HG03442 (cell line): ENCODE data around the gene RAP1GAP2.
A peak's percentile ranks its signal among the peaks of the same experiment; 100 is the strongest.
"Not testable (repeated sequence)": the region's sequence is repeated elsewhere in the genome, so short reads cannot be mapped to it uniquely, and the experiment has no call there.

Experiments
- ATAC-seq: cut with Tn5 transposase; IDR thresholded peaks from one replicate; pipeline ENCODE4 v1.9.1; 2021; ENCODE audit warnings: mild to moderate bottlenecking, moderate library complexity; ENCODE audit not compliant: unreplicated experiment

RAP1GAP2 gene

DNA sequence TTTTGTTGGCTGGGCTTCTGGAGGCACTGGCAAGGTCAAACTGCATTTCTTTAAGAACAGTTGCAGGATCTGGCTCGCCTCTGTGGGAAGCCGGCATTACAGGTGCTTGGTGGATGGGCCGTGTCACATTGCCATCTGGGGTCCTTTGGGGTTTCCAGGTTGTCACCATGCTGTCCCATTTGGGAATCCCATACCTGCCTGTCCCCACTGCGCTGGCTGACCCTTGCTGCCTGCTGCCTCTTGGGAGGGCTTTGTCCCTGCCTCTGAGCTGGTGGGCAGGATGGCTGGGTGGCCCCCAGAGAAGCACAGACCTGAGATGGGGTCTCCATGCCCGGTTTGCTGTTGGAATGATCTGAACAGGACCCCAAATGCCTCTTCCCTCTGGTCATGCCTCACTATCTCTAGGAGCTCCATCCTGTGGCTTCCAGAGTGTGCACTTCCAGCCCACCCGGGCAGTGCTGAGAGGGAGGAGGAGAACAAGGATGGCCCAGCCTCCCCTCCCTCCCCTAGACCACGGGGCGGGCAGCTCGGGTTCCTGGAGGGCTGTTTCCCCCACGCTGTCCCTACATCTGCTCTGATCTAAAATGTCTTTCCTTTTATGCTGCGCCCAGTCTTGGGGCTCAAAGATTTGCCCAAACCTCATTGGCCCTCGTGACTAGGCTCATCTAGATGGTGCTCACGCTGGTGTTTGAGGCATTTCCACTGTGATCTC, 239.2 kb downstream of the RAP1GAP2 start:
- no peak for ATAC-seq

DNA sequence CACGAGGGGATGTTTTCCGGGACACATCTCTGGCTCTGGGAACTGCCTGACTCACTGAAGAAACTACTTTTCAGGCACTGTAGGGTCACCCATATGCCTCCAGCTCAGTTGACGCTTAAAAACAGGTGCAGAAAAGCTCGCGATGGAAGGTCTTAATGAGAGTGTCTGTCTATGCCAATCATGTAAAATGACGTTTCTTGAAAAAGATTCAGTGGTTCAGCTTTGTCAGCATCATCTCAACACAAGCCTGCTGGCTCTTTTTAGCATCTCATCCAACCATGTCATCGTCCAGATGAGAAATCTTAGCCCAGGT, 239.7 kb downstream of the RAP1GAP2 start:
- no peak for ATAC-seq

DNA sequence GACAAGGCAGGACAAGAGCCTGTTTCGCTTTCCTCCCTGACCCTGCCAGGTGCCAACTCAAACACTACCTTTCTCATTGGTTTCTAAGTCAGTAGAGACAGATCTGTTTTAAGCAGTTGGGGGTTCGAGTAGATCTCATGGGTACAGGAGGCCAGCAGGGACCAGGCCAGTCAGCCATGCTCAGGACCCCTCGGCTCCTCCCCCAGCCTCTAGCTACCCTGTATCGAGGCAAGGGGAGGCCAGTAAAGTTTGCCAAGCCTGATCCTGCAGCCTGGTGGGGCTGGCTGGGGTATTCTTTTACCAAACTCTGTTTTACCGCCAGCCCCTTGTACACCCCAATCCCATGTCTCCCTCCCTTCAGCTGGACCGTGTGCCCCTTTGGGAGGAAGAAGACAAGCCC, 240.6 kb downstream of the RAP1GAP2 start:
- no peak for ATAC-seq

DNA sequence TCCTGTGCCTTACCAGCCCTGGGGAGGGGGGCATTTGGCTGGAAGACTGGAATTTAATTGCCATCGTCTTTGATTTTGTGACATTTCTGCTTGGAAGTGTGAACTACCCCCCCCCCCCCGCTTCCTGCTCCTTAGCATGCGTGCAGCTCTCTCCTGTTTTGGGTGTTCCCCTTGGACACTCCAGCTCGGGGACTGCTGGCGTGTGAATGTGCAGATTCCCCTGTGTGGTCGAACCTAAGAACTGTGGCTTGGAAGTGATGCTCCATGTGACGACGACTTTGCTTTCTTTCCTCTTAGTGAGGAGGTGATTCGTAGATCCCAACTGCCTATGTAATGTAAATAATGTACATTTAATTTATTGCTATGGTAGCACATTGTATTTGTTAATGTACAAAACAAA, 241.0 kb downstream of the RAP1GAP2 start:
- ATAC-seq = no peak

DNA sequence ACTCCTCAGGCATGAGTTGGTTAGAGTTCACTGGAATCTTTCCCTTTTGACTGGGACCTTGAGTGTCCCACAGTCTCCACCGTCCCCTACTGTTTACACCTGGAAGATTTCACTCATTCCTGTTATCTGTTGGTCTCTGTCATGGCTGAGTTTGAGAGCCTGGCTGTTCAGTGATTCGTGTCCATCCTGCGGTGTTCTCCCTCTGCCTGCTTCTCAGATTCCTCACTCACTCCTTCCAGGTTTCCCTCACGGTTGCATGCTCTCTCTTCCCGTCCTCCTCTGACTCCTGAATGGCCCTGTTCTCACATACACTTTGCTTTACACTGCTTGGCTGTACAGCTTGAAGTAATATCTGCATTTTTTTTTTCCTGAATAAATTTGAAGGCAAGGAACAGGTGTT, 242.7 kb downstream of the RAP1GAP2 start:
- no peak for ATAC-seq

DNA sequence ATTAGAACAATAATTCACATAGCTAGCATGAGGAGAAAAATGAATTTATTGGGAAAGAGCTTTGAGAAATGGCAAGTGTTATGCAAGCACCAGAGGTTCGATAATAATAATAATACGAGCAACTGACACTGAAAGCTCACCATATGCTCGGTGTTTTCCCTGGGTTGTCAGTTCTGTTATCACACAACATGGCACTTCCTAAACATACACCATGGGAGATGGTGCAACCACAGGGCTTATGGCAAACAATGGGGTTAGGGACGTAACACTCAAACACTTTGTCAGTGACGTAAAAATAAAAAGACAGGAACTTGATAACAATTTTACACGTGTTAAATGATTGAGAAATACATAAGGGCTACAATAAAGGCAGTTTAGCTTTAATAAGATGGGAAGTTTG, 243.5 kb downstream of the RAP1GAP2 start:
- no peak for ATAC-seq

DNA sequence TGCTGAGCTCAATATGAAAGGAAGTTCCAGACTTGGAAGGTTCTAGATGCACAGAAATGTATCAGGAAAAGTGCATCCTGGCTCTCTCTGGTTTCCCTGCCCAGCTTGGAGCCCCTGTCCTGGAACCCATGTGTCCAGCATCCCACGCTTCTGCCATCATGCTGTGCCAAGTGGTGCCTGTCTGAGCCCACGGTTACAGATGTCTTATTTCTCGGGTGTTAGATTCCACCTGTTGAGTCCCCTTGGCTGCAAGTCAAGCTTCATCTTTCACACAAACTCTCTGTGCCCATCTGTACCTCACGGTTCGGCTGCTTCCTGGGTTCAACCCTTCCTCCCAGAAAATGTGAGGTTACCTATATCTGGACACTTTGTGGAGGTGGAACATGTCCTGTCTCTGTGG, 244.6 kb downstream of the RAP1GAP2 start:
- ATAC-seq = no peak

DNA sequence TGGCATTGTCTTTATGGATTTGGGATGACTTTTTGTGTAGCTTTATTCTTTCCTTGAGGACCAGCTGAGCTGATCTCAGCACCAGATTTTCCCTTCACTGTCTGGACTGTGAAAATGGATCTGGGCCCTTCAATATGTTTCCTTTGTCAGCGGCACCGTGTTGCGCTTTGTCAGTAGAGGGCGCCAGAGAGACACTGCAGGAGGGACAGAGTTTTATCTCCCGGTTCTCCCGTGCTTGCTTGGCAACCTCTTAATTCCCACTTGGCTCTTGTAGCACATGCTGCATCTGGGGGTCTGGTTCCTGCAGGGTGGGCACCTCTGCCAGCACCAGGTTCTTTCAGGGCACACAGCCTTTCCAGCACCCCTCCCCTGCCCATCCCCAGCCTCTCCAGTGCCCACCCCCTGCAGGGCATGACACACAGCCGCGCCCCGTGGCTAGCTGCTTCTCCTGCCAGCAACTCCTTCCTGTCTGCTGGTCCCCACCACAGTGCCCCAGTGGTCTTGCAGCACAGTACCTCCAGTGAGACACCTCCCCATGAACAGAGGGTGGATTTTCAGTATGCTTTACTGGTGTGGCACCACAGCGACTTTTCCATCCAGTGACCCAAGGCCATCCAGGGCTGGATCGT, 247.6 kb downstream of the RAP1GAP2 start:
- no peak for ATAC-seq

DNA sequence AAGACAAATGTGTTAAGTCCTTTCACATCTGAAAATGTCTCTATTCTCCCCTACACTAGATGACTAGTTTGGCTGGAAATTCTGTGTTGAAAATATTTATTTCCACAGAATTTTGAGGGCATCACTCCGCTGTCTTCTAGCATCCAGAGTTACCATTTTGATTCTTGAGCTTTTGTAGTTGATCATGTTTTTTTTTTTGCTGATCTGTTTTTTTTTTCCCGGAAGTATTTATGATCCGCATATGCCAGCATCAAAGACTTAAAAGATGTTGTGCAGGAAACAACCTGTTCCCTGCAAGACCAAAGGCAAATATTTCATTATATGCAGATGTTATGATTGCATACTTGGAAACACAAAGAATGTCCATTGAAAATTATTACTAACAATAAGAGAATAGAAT, 250.5 kb downstream of the RAP1GAP2 start:
- no peak for ATAC-seq

DNA sequence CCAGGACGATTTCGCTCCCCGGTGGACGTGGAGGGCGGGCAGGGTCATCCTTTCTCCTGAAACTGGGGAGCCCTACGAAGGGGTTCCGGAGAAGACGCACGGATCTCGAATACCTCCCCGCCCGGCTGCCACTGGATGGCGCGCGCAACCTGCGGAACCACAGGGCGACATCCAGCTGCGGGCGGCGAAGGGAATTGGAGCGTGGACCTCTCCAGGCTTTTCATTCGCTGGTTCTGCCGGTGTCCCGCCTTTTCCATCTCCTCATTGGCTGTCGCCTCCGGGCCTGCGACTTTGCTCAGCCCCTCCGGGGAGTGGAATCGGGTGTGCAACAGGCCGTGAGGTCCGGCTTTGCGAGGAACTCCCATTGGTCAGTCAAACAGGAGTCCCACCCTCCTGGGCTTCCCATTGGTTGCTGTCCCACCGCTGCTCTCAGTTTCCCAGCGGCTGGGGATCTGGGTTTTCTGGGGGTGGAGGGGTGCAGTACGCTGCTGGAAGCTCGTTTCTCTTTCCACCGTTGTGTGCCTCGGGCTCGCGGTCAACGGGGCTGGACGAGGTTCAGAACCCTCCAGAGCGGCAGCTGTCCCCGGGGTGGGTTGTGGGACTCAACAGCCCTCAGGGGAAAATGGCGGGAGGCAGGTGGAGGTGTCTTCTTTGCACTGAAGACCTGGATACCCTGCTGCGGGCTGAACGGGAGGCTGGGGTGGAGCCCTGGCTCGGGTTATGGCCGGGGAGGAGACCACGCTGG, 252.7 kb downstream of the RAP1GAP2 start:
- ATAC-seq = peak; percentile 96

DNA sequence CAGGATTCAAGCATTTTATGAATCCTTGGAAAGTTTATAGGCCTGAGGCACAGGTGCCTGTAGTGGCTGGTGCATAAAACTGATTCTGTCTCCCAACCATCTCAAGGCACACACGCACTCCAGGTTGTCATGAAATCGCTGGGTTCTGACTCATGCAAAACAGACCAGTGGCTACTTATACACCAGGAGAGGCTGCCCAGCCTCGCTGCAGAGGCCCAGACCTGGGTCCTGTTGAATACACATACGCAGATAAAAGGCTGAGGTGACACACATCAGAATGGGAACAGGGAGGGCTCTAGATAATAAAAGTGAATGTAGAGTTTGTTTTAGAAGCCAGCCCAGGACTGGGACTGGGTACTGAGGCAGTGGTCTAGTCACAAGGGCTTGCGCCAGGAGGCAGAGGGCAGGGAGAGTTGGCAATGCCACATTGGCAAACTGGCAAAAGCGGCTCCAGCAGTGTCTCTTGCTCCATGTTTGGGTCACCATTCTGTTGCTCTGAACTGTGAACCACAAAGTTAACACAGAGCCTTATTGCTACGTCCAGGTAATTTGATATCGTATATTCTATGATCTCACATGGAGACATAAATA, 253.6 kb downstream of the RAP1GAP2 start:
- ATAC-seq = no peak

DNA sequence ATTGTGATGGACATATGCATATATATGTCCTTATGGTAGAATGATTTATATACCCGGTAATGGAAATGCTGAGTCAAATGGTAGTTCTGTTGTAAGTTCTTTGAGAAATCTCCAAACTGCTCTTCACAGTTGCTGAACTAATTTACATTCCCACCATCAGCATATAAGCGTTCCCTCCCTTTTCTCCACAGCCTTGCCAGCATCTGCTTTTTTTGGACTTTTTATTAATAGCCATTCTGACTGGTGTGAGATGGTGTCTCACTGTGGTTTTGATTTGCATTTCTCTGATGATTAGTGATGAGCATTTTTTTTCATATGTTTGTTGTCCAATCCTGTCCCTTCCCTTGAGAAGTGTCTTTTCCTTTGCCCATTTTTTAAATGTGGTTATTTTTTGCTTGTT, 258.6 kb downstream of the RAP1GAP2 start:
- ATAC-seq = not testable (repeated sequence)

DNA sequence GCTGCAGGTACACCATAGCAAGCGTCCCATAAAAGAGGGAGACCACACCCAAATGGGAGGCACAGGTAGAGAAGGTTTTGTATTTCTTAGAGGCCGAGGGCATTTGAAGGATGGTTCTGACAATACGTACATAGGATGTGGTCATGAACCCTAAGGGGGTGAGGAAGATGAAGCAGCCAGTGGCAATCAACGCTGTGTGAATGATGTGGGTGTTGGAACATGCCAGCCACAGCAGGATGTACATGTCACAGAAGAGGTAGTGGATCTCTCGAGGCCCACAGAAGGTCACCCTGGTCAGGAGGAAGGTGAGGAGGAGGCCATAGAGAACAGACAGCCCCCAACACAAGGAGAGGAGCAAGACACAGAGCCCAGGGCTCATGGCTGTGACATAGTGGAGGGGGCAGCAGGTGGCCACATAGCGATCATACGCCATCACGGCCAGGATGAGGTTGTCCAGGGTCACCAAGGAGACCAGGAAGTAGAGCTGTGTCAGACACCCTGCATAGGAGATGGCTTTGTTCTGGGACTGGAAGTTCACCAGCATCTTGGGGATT, 266.7 kb downstream of the RAP1GAP2 start:
- ATAC-seq = not testable (repeated sequence)

DNA sequence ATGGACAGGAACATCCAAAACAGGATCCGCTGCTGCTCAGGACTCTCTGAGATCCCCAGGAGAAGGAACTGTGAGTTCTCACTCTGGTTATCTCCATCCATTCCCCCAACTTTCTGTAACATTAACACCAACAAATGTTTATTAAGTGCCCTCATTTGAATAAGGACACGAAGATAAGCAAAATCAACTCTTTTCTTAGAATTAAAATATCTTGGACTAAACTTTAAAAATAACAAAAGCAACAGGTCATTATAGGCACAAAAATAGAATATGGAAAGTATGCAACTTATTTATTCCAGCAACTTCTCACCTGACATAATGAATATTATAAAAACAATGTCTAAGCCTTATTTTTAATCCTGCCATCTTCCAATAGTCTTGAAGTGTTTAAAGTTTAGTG, 267.3 kb downstream of the RAP1GAP2 start, which contains the start of gene OR1D5:
TSS of gene OR1D5 (minus strand) at position 101 of the 400 bp plus-strand sequence. CDS start at position 101, 0 bp downstream.
- ATAC-seq = not testable (repeated sequence)

DNA sequence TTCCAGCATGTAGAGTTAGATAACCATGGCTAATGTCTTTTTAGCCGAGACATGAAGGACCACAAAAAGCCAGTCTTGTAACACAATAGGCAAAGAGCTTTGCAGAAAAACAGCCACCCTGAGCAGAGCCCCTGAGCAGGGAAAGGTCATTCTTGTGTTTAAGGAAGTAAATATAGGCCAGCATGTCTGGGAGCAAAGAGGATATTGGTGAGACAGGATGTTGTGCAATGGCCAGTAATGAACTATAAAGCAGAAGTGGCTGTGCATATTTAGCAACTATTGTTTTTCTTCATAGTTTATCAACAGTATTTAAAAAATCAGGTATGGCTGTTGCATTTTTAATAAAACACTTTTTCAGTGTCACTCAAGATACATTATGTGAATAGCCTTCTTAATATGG, 269.0 kb downstream of the RAP1GAP2 start:
- ATAC-seq = not testable (repeated sequence)

DNA sequence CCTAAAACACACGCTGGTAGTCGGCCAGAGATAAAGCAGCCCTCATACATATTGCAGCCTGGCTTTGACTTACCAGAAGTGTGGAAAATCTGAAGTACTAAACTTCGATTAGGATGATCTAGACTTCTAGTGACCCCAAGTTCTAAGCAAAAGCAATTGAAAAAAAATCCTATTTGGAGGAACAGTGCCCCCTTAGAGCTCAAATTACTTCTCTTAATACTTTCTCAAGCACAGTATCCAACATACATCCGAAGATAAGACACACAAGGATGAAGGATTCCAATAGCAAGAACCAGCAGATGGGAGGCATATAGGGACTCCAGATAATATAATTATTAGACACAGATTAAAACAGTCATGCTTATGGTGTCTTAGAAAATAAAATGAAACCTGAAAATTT, 277.6 kb downstream of the RAP1GAP2 start:
- not testable (repeated sequence) for ATAC-seq
